Endothelial cell of umbilical vein (primary cell): ENCODE measurements around the gene TOP3B.

Experiments used
- EZH2 ChIP-seq: IDR thresholded peaks from 2 replicates; pipeline ENCODE4 v1.6.1; 2012; ENCODE audit warnings: borderline replicate concordance, low read depth, mild to moderate bottlenecking, moderate library complexity, low read length, inconsistent platforms; ENCODE audit not compliant: severe bottlenecking
- FOS ChIP-seq: IDR thresholded peaks from 2 replicates; pipeline ENCODE4 v1.6.1; 2011; ENCODE audit warnings: mild to moderate bottlenecking, low read length, moderate library complexity, borderline replicate concordance; ENCODE audit not compliant: insufficient read depth
- GATA2 ChIP-seq: IDR thresholded peaks from 2 replicates; pipeline ENCODE4 v1.7.0; 2011; ENCODE audit warnings: low read depth, mild to moderate bottlenecking, moderate library complexity, mixed read lengths, low read length; ENCODE audit not compliant: insufficient read length, insufficient read depth
- JUN ChIP-seq: IDR thresholded peaks from 2 replicates; pipeline ENCODE4 v1.6.1; 2011; ENCODE audit warnings: borderline replicate concordance, low read depth; ENCODE audit not compliant: insufficient read length, insufficient read depth
- MYC ChIP-seq: IDR thresholded peaks from one replicate; pipeline ENCODE4 v1.6.1; 2011; ENCODE audit warnings: mild to moderate bottlenecking, low read depth, low read length
- POLR2A ChIP-seq: IDR thresholded peaks from 2 replicates; pipeline ENCODE4 v1.6.1; 2012; ENCODE audit warnings: low read depth, mild to moderate bottlenecking, control low read depth, low read length
- POLR2AphosphoS5 ChIP-seq: IDR thresholded peaks from 2 replicates; pipeline ENCODE4 v1.6.1; 2012; ENCODE audit warnings: low read depth, mild to moderate bottlenecking, control low read depth, low read length, moderate library complexity; ENCODE audit not compliant: insufficient read depth
- TF ChIP-seq, protein P1 (sequence below), 2 donors: IDR thresholded peaks; 1 replicate in 1 of 2; 2 replicates in 1 of 2; pipeline ENCODE4 v1.5.1; 2011; ENCODE audit warnings: low read length in 2 of 2, mild to moderate bottlenecking in 2 of 2, moderate library complexity in 2 of 2, control low read depth in 1 of 2, inconsistent platforms in 1 of 2, low read depth in 1 of 2; ENCODE audit not compliant: insufficient read depth in 1 of 2; ENCODE audit errors: extremely low read depth in 1 of 2
- TF ChIP-seq, protein P2 (sequence below): IDR thresholded peaks from 2 replicates; pipeline ENCODE4 v1.6.1; 2011; ENCODE audit not compliant: insufficient read depth, insufficient read length

DNA sequence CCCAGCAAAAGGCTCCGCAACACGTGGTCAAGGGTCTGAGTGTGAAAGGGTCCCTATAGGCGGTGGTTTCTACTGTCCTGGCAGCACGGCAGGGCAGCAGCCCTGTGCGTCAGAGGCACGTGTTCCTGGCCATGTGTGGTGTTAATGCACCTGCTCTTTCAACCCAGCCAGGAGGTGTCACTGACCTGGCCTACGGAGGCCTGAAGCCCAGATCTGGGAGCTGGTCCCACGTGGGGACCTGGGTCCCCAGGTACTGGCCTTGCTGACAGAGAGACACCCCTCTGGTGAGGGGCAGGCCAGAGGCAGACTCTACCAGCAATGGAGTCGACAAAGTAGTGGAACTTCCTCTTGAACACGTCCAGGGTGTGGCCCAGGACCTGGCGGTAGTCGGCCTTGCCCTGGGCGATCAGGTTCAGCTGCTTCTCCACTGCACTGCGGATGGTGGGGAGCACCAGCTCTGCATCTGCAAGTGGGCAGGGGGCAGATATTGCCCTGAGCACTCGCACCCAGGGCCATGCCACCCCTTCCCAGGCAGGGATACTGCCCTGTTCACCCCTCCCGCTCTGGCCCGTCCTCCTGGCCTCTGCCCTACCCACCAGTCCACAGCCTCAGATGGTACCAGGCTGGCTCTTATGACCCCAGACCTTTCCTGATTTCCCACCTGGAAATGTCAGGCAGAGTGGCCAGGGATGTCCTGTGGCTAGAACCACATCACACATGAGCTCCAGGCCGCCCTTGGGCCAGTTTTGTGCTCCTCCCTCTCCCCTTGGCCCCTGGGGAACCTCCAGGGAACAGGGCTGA is 23.1 kb downstream of the TOP3B start:
- TF ChIP-seq, protein P1, sequence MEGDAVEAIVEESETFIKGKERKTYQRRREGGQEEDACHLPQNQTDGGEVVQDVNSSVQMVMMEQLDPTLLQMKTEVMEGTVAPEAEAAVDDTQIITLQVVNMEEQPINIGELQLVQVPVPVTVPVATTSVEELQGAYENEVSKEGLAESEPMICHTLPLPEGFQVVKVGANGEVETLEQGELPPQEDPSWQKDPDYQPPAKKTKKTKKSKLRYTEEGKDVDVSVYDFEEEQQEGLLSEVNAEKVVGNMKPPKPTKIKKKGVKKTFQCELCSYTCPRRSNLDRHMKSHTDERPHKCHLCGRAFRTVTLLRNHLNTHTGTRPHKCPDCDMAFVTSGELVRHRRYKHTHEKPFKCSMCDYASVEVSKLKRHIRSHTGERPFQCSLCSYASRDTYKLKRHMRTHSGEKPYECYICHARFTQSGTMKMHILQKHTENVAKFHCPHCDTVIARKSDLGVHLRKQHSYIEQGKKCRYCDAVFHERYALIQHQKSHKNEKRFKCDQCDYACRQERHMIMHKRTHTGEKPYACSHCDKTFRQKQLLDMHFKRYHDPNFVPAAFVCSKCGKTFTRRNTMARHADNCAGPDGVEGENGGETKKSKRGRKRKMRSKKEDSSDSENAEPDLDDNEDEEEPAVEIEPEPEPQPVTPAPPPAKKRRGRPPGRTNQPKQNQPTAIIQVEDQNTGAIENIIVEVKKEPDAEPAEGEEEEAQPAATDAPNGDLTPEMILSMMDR (IDR thresholded peaks at IDR 0.05; ENCODE audit: extremely low read depth in 1 of 2, insufficient read depth in 1 of 2, low read depth in 1 of 2, low read length in 2 of 2): no peak
- no peak for TF ChIP-seq EZH2
- peak; percentile 33 for TF ChIP-seq POLR2A
- TF ChIP-seq JUN: no peak
- TF ChIP-seq POLR2AphosphoS5: no peak
- TF ChIP-seq, protein P2, sequence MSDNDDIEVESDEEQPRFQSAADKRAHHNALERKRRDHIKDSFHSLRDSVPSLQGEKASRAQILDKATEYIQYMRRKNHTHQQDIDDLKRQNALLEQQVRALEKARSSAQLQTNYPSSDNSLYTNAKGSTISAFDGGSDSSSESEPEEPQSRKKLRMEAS: no peak
- TF ChIP-seq FOS: no peak
- TF ChIP-seq MYC: no peak
- TF ChIP-seq GATA2: no peak
